ENCODE data around the gene DMD. TPM values are rescaled to one million over a fixed set of nuclear protein-coding genes. Genes with fewer than 3 reads are reported as not detected.

Gene DMD
- total and polyA plus RNA-seq, 4 donors, result 3.9 to 73.8 (median 11.2) TPM

- no peak for ATAC-seq (ENCODE audit: insufficient read depth, low FRiP score)
- no peak overlapping the region for H3K4me3 ChIP-seq
- DNase-seq, result peak in 2 of 3 donors; percentile 14 to 37
- H3K27me3 ChIP-seq (ENCODE audit: control insufficient read depth in 3 of 3, insufficient read depth in 3 of 3, low read length in 2 of 3), result peaks cover 0 to 5% (median 3%) of the 10 kb centered on the region in 3 donors
- TF ChIP-seq CTCF (IDR thresholded peaks at IDR 0.05; ENCODE audit: control extremely low read depth, extremely low read depth), result no peak
- H3K9me3 ChIP-seq (ENCODE audit: control insufficient read depth in 4 of 4, insufficient read depth in 3 of 4, low read length in 3 of 4), result peaks cover 0 to 3% (median 1%) of the 10 kb centered on the region in 4 donors
- H3K36me3 ChIP-seq (ENCODE audit: control insufficient read depth in 4 of 4, insufficient read depth in 4 of 4, low read length in 4 of 4), result no peaks in the 10 kb centered on the region
- no peak overlapping the region for H3K27ac ChIP-seq (ENCODE audit: low read depth in 1 of 2, low read length in 1 of 2)
- peaks cover 0 to 1% (median 0%) of the 10 kb centered on the region in 5 donors for H3K4me1 ChIP-seq (ENCODE audit: control insufficient read depth in 5 of 5, insufficient read depth in 5 of 5, low read length in 5 of 5)
- H3K9ac ChIP-seq (ENCODE audit: insufficient read depth in 1 of 2, low read length in 2 of 2), result no peak overlapping the region
- WGBS, 2 donors, result 49 to 65% methylated on average over 3 of the region's 3 CpGs
Measured at GRCh38 chrX:31543634-31544033, 1667.7 kb downstream of the DMD start.

GRCh38 chrX:31542566-31542965 is 1668.8 kb downstream of the DMD start:
- Histone ChIP-seq H3K27me3 (ENCODE audit: control insufficient read depth in 3 of 3, insufficient read depth in 3 of 3, low read length in 2 of 3) (peaks cover 0 to 3% (median 3%) of the 10 kb centered on the region in 3 donors), H3K9ac (ENCODE audit: insufficient read depth in 1 of 2, low read length in 2 of 2) (no peak overlapping the region), H3K4me1 (ENCODE audit: control insufficient read depth in 5 of 5, insufficient read depth in 5 of 5, low read length in 5 of 5) (peaks cover 0 to 1% (median 0%) of the 10 kb centered on the region in 5 donors), H3K36me3 (ENCODE audit: control insufficient read depth in 4 of 4, insufficient read depth in 4 of 4, low read length in 4 of 4) (no peaks in the 10 kb centered on the region), H3K4me3 (no peak overlapping the region), H3K9me3 (ENCODE audit: control insufficient read depth in 4 of 4, insufficient read depth in 3 of 4, low read length in 3 of 4) (peaks cover 0 to 3% (median under 1%) of the 10 kb centered on the region in 4 donors), H3K27ac (ENCODE audit: low read depth in 1 of 2, low read length in 1 of 2) (no peak overlapping the region)
- ATAC-seq (ENCODE audit: insufficient read depth, low FRiP score), result no peak
- 97 to 100% methylated on average over 2 of the region's 2 CpGs for WGBS, 2 donors
- no peak for TF ChIP-seq CTCF (IDR thresholded peaks at IDR 0.05; ENCODE audit: control extremely low read depth, extremely low read depth)
- no peak for DNase-seq

- no peak overlapping the region for H3K27ac ChIP-seq (ENCODE audit: low read depth in 1 of 2, low read length in 1 of 2)
- no peak for ATAC-seq (ENCODE audit: insufficient read depth, low FRiP score)
- peaks cover 0 to 3% (median 0%) of the 10 kb centered on the region in 4 donors for H3K9me3 ChIP-seq (ENCODE audit: control insufficient read depth in 4 of 4, insufficient read depth in 3 of 4, low read length in 3 of 4)
- no peak for DNase-seq
- H3K9ac ChIP-seq (ENCODE audit: insufficient read depth in 1 of 2, low read length in 2 of 2), result no peak overlapping the region
- peaks cover 0 to 1% (median 0%) of the 10 kb centered on the region in 5 donors for H3K4me1 ChIP-seq (ENCODE audit: control insufficient read depth in 5 of 5, insufficient read depth in 5 of 5, low read length in 5 of 5)
- no peak for TF ChIP-seq CTCF (IDR thresholded peaks at IDR 0.05; ENCODE audit: control extremely low read depth, extremely low read depth)
- no peaks in the 10 kb centered on the region for H3K27me3 ChIP-seq (ENCODE audit: control insufficient read depth in 3 of 3, insufficient read depth in 3 of 3, low read length in 2 of 3)
- H3K4me3 ChIP-seq, result no peak overlapping the region
- WGBS, 2 donors, result 62% methylated on average over 2 of the region's 2 CpGs
- H3K36me3 ChIP-seq (ENCODE audit: control insufficient read depth in 4 of 4, insufficient read depth in 4 of 4, low read length in 4 of 4), result no peaks in the 10 kb centered on the region
Measured at GRCh38 chrX:31540313-31540712, 1671.0 kb downstream of the DMD start.

All from lung (tissue), 12 donors.